Activated T-helper 1 cell treated with anti-CD3 and anti-CD28 coated beads, Interleukin-2, amount 50 U/mL, for 16 hours (primary cell): ENCODE measurements around the gene PTRH1.
A peak's percentile ranks its signal among the peaks of the same experiment; 100 is the strongest.

Source experiments
- DNase-seq, 2 donors: peaks; one replicate each; pipeline ENCODE4 v3.0.0-alpha.2; 2020; ENCODE audit warnings: low read depth in 1 of 2, low spot score in 1 of 2

Gene PTRH1

GRCh38 chr9:127720031-127720864 lies 4.8 kb upstream of the PTRH1 start:
- no peak for DNase-seq

DNA sequence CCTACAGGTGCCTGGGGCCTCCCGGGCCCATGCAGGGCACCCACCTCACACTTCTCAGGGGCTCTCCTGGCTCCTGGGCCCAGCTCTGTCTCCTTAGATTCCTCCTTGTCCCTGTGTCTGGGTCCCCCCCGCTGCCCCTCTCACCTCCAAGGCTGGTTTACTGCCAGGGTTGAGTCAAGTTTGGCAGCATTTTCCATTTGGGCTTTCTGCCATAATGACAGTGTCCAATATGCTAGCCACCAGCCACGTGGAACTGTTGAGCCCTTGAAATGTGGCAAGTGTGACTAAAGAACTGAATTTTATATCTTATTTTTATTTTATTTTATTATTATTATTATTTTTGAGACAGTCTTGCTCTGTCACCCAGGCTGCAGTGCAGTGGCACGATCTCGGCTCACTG lies 2.3 kb upstream of the PTRH1 start:
- DNase-seq = no peak

GRCh38 chr9:127716412-127716811 lies 949 bp upstream of the PTRH1 start:
- DNase-seq = no peak

GRCh38 chr9:127714951-127715469 lies 453 bp downstream of the PTRH1 start:
- DNase-seq = no peak

DNA sequence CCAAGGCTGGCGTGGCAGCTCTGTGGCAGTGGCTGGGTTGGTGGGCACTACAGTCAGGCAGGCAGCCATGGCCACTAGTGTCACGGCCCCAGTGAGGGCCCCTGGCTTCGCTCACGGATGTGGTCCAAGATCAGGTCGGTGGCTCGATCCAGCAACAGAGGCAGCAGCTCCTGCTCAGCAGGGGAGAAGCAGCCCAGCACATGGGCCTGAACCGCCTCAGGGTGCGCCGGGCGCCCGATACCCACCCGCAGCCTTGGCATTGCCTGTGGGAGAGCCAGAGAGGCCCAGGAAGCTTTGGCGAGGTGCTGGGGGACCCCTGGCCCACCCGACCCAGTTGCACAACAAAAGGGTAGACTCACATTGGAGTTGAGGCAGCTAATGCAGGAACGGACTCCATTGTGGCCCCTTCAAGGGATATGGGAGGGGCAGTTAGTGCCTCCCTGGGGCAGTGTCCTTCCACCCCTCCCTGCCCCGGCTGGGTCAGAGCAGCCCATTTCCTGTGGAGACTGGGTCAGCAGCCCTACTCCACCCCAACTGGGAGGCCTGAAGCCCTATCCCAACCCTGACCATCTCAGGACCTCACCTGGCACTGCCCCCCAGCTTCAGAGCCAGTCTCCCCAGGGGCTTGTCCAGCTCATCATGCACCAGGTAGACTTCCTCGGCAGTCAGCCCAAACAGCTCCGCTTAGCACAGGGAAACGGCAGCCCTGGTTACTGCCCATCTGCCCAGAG lies 1.3 kb downstream of the PTRH1 start:
- no peak for DNase-seq

GRCh38 chr9:127712867-127713266 lies 2.6 kb downstream of the PTRH1 start:
- no peak for DNase-seq

DNA sequence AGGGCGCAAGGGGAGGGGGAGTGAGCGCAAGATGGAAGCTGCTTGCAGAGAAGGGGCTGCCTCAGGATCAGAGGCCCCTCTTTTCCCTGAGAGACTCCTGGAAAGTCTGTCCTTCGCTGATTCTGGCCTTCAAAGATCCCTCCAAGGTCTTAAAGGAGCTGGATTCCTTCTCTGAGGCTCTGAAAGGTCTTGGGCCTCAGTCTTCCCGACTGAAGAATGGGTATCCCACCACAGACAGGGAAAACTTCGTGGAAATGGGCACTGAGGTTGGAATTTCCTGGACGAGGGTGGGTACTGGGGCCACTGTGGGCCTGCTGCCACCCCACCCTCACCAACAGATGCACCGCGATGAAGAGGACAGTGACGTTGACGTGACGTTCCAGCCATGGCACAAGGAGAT lies 3.1 kb downstream of the PTRH1 start:
- no peak for DNase-seq

- no peak for DNase-seq
These were observed 3.6 kb downstream of the PTRH1 start for GRCh38 chr9:127711831-127712274.

GRCh38 chr9:127711226-127711701 lies 4.2 kb downstream of the PTRH1 start:
- DNase-seq = no peak

DNA sequence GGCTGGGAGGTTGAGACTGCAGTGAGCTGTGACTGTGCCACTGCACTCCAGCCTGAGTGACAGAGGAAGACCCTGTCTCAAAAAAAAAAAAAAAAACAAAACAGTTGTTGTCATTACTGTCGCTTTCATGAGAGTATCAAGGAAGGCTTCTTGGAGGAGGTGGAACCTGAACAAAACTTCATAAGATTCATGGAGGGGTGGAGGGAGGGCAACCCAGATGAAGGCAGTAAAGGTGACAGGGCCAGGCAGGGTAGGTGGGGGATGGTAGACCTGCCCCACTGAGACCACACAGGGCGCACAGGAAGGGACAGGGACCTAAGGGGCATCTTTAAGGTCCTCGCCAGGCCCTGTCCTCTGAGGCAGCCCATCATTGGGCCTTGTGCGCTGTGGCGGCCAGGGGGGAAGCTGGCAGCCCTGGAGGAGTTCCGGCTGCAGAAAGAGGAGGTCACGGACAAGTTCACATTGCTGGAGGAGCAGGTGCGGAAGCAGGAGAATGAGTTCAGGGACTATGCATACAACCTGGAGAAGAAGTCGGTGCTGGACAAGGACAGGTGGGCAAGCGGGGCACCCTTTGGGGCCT lies 5.2 kb downstream of the PTRH1 start:
- no peak for DNase-seq

DNA sequence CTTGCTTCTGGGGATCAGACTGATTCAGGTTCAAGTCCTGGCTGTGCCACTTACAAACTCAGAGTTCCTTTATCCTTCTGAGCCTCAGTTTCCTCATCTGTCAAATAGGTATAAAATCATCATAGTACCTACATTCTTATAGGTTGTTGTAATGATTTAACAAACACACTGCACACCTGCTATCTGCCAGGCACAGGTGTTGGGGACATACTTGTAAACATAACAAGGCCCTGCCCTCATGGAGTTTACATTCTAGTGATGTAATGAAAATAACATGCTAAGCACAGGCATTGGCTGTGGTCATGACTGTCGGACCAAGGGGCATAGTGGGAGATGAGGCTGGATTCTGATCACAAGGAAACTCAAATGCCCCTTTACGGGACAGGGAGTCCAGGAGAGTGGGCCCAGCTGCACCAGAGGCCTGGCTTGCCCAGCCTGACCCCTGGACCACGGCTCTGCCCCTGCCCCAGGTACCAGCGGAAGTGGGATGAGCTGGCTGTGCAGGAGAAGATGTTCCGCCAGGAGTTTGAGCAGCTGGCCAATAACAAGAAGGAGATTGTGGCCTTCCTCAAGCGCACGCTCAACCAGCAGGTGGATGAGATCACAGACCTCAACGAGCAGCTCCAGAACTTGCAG lies 6.4 kb downstream of the PTRH1 start:
- no peak for DNase-seq

- DNase-seq = no peak
These were observed 7.7 kb downstream of the PTRH1 start for GRCh38 chr9:127707766-127708165.

- DNase-seq = no peak
These were observed 8.6 kb downstream of the PTRH1 start, which contains the start of gene CFAP157 for GRCh38 chr9:127706836-127707241. TSS of gene CFAP157 (plus strand) at chr9:127706988. CDS start at chr9:127707032, 44 bp downstream.

DNA sequence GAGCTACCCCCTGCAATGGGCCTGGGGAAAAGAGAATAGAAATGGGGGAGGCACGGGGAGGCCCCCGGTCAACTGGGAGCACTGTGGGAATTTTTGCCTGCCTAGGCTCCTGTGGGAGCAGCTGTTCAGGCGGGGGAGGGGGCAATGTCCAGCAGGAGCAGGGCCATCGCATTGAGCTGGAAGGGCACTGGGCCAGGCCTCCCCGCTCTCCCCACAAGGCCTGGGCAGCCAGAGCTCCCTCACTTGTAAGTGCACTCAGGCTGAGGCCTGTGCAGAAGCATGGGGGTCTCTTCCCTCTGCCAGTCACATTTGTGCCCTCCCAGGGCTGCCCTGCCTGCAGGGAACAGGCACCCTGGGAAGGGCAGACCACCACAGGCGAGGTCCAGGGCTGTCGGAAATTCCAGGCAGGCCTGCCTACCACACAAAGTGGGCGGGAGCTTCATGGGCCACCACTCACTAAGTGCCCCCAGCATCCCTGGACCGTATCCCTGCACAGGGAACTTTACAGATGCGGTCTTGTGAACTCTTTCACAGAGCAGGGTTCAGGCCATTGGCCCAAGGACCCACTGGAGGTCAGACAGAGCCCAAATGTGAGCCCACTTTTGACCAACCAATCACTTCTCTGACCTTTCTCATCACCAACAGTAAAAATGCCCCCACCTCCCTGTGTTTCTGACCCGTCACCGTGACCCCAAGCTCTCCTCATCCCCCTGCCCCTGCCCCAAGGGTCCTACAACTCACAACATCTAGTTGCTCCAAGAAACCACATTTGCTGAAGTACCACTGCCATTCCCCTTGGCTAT lies 9.7 kb downstream of the PTRH1 start:
- DNase-seq = no peak

DNA sequence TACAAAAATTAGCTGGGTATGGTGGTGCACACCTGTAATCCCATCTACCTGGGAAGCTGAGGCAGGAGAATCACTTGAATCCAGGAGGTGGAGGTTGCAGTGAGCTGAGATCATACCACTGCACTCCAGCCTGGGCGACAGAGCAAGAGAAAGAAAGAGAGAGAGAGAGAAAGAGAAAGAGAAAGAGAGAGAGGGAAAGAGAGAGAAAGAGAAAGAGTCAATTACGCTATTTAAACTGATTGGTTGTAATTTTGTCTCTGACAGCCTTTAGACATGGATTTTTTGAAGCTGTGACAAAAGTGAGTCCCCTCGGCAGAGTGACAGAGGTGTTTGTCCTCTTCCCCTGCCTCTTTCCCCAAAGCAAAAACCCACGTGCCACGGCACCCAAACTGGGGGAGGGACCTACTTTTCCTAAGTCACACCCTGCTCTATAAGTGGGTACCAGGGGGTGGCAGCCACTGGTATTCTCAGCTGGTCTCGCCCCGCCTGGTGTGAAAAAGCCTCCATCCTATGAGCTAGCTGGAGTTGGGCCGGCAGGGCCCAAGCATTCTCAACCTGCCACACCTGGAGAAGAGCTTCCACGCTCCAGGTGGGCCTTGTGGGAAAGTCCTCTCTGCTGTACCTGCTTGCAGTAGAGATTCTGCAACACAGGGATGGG lies 12.0 kb downstream of the PTRH1 start:
- DNase-seq = no peak

- DNase-seq = no peak
These were observed 14.7 kb downstream of the PTRH1 start for GRCh38 chr9:127700594-127701255.

DNA sequence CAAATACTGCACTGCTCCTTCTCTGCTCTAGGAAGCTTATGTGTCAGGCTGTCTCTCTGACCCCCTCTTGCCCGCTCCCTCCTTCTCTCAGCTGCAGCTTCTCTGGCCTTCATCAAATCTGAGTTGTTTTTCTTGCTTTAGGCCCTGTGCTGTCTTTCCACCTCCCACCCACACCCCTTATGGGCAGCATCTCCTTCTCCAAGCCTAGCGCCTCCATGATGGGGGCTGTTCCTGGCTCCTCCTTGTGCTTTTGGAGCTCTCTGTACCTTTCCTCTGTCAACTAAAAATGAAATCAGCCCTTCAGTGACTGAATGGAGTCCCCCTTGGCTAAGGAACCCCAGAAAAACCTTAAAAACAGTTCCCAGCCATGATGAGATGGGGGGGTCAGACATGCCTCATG lies 15.3 kb downstream of the PTRH1 start:
- DNase-seq = no peak

GRCh38 chr9:127698985-127699670 lies 16.3 kb downstream of the PTRH1 start:
- peak; percentile 58 to 74 for DNase-seq

GRCh38 chr9:127698386-127698785 lies 17.1 kb downstream of the PTRH1 start:
- no peak for DNase-seq
